Kidney epithelial cell (primary cell): ENCODE measurements around the gene ID1. TPM values are rescaled to one million over a fixed set of nuclear protein-coding genes. Genes with fewer than 3 reads are reported as not detected.

Experiments used
- DNase-seq: peaks from one replicate; pipeline ENCODE4 v3.0.0-alpha.2; 2010; ENCODE audit warnings: low read depth
- H3K27me3 ChIP-seq: 2 replicates; pipeline ENCODE4 v1.6.0; 2011; ENCODE audit warnings: low read length; ENCODE audit not compliant: control insufficient read depth, insufficient read depth
- H3K36me3 ChIP-seq: 2 replicates; pipeline ENCODE4 v1.5.1; 2011; ENCODE audit warnings: low read length; ENCODE audit not compliant: control insufficient read depth, insufficient read depth
- H3K4me3 ChIP-seq: 2 replicates; pipeline ENCODE4 v1.5.1; 2011; ENCODE audit warnings: low read depth, mild to moderate bottlenecking, control low read depth, low read length
- CTCF ChIP-seq: IDR thresholded peaks from 2 replicates; pipeline ENCODE4 v1.5.1; 2011; ENCODE audit warnings: mild to moderate bottlenecking, moderate library complexity, low read length, control low read depth, inconsistent platforms; ENCODE audit not compliant: insufficient read depth, poor library complexity, severe bottlenecking
- total RNA-seq: library from RNA; depleted of rRNA; stranded (reverse); fragments of >200 nt; gene quantifications from 2 replicates; pipeline ENCODE4 v1.2.3, GENCODE V29; 2015

The ID1 gene
- total RNA-seq, 1 donor from 2014 or later: 27.5 TPM

GRCh38 chr20:31564284-31564683 is 40.8 kb upstream of the ID1 start:
- no peak for DNase-seq
- Histone ChIP-seq H3K27me3 (no peaks in the 10 kb centered on the region), H3K4me3 (no peak overlapping the region), H3K36me3 (peaks cover 5% of the 10 kb centered on the region)
- TF ChIP-seq CTCF: no peak

GRCh38 chr20:31565699-31566318 is 39.3 kb upstream of the ID1 start:
- H3K4me3 ChIP-seq: no peak overlapping the region
- DNase-seq: no peak
- no peak for TF ChIP-seq CTCF

DNA sequence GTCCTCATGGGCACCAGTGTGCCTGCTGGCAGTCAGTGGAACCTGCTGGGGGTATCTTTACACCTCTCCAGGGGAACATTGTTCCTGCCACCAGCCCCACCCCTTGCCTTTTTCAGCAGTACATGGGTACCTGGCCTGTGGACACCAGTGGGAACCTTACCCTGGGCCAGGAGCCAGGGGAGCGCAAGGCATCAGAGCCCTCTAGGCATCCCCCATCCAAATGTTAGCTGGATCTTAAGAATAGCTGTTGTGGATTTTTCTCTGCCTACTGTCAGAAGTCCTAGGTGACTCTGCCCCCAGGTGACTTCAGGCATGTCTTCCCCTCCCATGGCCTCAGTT is 38.8 kb upstream of the ID1 start:
- no peak overlapping the region for H3K4me3 ChIP-seq

More at GRCh38 chr20:31565699-31566318, 39.3 kb upstream of the ID1 start:
- Histone ChIP-seq H3K36me3 (peaks cover 5% of the 10 kb centered on the region), H3K27me3 (no peaks in the 10 kb centered on the region)

GRCh38 chr20:31566658-31567379 is 38.3 kb upstream of the ID1 start:
- DNase-seq: no peak
- H3K4me3 ChIP-seq: no peak overlapping the region
- no peak for TF ChIP-seq CTCF
- no peaks in the 10 kb centered on the region for H3K27me3 ChIP-seq
- H3K36me3 ChIP-seq: peaks cover 4% of the 10 kb centered on the region

More for the DNA sequence above, 38.8 kb upstream of the ID1 start:
- DNase-seq: no peak
- no peak for TF ChIP-seq CTCF
- Histone ChIP-seq H3K27me3 (no peaks in the 10 kb centered on the region), H3K36me3 (peaks cover 5% of the 10 kb centered on the region)

DNA sequence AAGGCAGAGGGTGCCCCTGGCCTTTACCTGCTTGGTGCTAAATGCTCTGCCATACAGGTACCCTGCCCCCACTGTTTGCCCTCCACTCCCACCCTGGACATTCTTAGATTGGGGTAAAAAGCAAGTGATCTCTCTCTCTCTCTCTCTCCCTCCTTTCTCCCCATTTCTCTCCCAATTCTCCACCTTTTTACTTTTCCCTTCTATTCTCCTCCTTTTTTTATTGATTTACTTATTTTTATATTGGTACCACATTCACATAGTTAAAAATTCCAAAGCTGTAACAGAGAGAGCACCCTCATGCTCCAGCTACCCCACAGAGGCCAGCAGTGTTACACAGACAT is 37.7 kb upstream of the ID1 start:
- DNase-seq: no peak
- no peaks in the 10 kb centered on the region for H3K27me3 ChIP-seq
- H3K36me3 ChIP-seq: peaks cover 4% of the 10 kb centered on the region
- H3K4me3 ChIP-seq: no peak overlapping the region
- no peak for TF ChIP-seq CTCF
